A673 (cell line): ENCODE results near the gene BPIFA3. TPM values are rescaled to one million over a fixed set of nuclear protein-coding genes. Genes with fewer than 3 reads are reported as not detected.

ENCODE experiments used
- BruUV-seq: library from RNA; stranded (reverse); fragments of 400-500 nt; replicated peaks from 2 replicates; lab custom pipeline; 2021; lab: Mats Ljungman, UMichigan
- CTCF ChIA-PET: fragments of 300-600 bp; sonication (Branson Sonifier 250); formaldehyde crosslinking; loops from one replicate; lab custom pipeline; 2022; ENCODE audit warnings: antibody characterized with exemption; lab: Charles Lee
- POLR2A ChIA-PET: fragments of 300-600 bp; sonication (Branson Sonifier 250); formaldehyde crosslinking; loops from one replicate; lab custom pipeline; 2022; ENCODE audit warnings: antibody characterized with exemption; ENCODE audit not compliant: low non-redundant PET; lab: Charles Lee
- DNase-seq: peaks from one replicate; pipeline ENCODE4 v3.0.0-alpha.2; 2015; ENCODE audit warnings: low spot score
- H3K27ac ChIP-seq: fragments of 200-600 bp; sonication (generic); 2 replicates; pipeline ENCODE4 v1.5.1; 2016; ENCODE audit warnings: mixed run types, low read depth, mild to moderate bottlenecking, mixed read lengths, antibody characterized with exemption, low read length; ENCODE audit not compliant: poor library complexity, severe bottlenecking
- H3K27me3 ChIP-seq: fragments of 200-600 bp; sonication (generic); replicated peaks from 2 replicates; pipeline ENCODE4 v1.6.1; 2017; ENCODE audit warnings: mixed run types, low read depth, mild to moderate bottlenecking, mixed read lengths, antibody characterized with exemption, low read length; ENCODE audit not compliant: insufficient read depth, poor library complexity
- H3K36me3 ChIP-seq: fragments of 200-600 bp; sonication (generic); 2 replicates; pipeline ENCODE4 v1.6.1; 2016; ENCODE audit warnings: mixed run types, mild to moderate bottlenecking, mixed read lengths, antibody characterized with exemption, low read length; ENCODE audit not compliant: insufficient read depth, poor library complexity, severe bottlenecking
- H3K4me1 ChIP-seq: fragments of 200-600 bp; sonication (generic); 2 replicates; pipeline ENCODE4 v1.6.1; 2017; ENCODE audit warnings: mixed run types, mild to moderate bottlenecking, mixed read lengths, antibody characterized with exemption, low read length; ENCODE audit not compliant: insufficient read depth, poor library complexity, severe bottlenecking
- H3K4me3 ChIP-seq: fragments of 200-600 bp; sonication (generic); 2 replicates; pipeline ENCODE4 v1.5.1; 2016; ENCODE audit warnings: low read depth, mixed run types, mild to moderate bottlenecking, mixed read lengths, low read length; ENCODE audit not compliant: poor library complexity, severe bottlenecking
- H3K9me3 ChIP-seq: fragments of 200-600 bp; sonication (generic); 2 replicates; pipeline ENCODE4 v1.6.1; 2016; ENCODE audit warnings: mixed run types, low read depth, mild to moderate bottlenecking, mixed read lengths, antibody characterized with exemption, low read length; ENCODE audit not compliant: poor library complexity, severe bottlenecking
- CTCF ChIP-seq: fragments of 300-800, 200-600 bp; sonication (generic); conservative IDR thresholded peaks from 2 replicates; pipeline ENCODE4 v1.5.1; 2017; ENCODE audit warnings: low read depth, mild to moderate bottlenecking, antibody characterized with exemption, low read length, moderate library complexity, mixed read lengths
- EZH2 ChIP-seq: fragments of 200-600 bp; sonication (generic); IDR thresholded peaks from 2 replicates; pipeline ENCODE4 v1.6.1; 2017; ENCODE audit warnings: borderline replicate concordance, low read depth, mild to moderate bottlenecking, mixed read lengths, antibody characterized with exemption, low read length; ENCODE audit not compliant: poor library complexity, severe bottlenecking
- intact Hi-C: fragments of 100-400 bp; cut with micrococcal nuclease; formaldehyde crosslinking; loops from one replicate; pipeline ENCODE4 v1.10.0; 2022; ENCODE audit not compliant: unreplicated experiment
- total RNA-seq: library from RNA; stranded (reverse); gene quantifications from 2 replicates; pipeline ENCODE4 v1.2.3, GENCODE V29; 2021

Gene BPIFA3
- total RNA-seq, 1 experiment from 2014 or later: not detected

DNA sequence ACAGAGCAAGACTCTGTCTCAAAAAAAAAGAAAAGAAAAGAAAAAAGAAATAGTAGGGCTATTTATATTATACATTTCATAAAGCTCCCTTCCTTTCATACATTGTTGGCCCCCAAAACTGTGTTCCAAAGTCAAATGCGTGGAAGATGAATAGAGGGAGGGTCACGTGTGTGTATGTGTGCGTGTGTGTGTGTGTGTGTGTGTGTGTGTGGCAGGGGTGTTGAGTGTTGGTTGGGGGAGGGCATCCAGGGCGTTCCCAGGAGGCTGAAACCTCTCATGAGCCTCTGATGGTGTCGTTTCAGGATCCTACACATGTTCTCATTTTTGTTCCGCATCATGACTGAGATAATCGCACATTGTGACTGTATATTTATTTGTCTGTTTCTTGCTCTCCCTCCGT lies 58.1 kb downstream of the BPIFA3 start:
- Histone ChIP-seq H3K9me3 (no peaks in the 10 kb centered on the region), H3K27me3 (peaks cover 75% of the 10 kb centered on the region), H3K27ac (no peak overlapping the region), H3K36me3 (no peaks in the 10 kb centered on the region), H3K4me3 (no peak overlapping the region), H3K4me1 (no peaks in the 10 kb centered on the region)
- TF ChIP-seq CTCF: no peak
- no peak for TF ChIP-seq EZH2
- intact Hi-C loops: no loop called here
- POLR2A ChIA-PET: no interaction called here
- CTCF ChIA-PET: no interaction called here
- no TSS peak for BruUV-seq
- DNase-seq: no peak

- DNase-seq: no peak
- no peaks in the 10 kb centered on the region for H3K36me3 ChIP-seq
- CTCF ChIA-PET: no interaction called here
- H3K27ac ChIP-seq: no peak overlapping the region
- TF ChIP-seq EZH2: no peak
- TF ChIP-seq CTCF: no peak
- intact Hi-C loops: no loop called here
- no peaks in the 10 kb centered on the region for H3K4me1 ChIP-seq
- no peaks in the 10 kb centered on the region for H3K9me3 ChIP-seq
- peaks cover 70% of the 10 kb centered on the region for H3K27me3 ChIP-seq
- BruUV-seq: no TSS peak
- POLR2A ChIA-PET: no interaction called here
- no peak overlapping the region for H3K4me3 ChIP-seq
Observed at GRCh38 chr20:33275871-33276270, 58.7 kb downstream of the BPIFA3 start.

DNA sequence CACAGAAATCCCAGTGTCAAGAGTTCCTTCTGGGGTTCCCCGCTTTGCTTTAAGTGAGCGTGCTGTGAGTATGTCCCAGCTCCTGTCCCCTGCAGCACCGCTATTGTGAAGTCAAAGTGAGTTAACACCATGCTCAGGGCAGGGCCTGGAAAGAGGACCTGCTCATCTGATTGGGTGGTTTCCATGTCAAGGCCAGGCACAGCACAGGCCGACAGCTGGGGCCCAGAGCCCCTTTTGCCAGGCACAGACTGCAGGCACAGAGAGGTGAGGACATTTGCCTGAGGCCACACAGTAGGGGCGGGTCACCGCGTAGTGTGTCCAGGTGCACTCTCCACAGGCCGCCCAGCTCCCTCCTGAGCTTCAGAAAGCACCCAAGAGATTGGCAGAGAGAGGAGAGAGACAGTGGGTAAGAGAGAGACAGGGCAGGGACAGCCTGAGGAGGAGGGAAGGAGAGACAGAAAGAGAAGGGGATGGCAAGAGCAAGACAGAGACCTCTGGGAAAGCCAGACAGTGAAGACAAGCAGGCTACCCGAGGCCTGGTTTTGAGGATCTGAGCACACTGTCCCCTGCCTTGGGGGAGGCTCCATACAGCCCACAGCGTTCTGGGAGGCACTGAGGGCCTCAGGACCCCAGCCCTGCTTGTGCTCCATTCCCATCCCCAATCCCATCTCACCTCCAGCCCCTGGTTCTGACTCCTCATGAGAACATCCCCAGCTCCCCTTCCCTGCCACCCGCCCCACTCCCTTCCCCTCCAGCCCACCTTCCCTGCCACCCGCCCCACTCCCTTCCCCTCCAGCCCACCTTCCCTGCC lies 59.4 kb downstream of the BPIFA3 start:
- H3K4me1 ChIP-seq: no peaks in the 10 kb centered on the region
- no peak overlapping the region for H3K4me3 ChIP-seq
- DNase-seq: no peak
- BruUV-seq: no TSS peak
- no peak for TF ChIP-seq CTCF
- no peak for TF ChIP-seq EZH2
- peaks cover 64% of the 10 kb centered on the region for H3K27me3 ChIP-seq
- H3K36me3 ChIP-seq: no peaks in the 10 kb centered on the region
- no peaks in the 10 kb centered on the region for H3K9me3 ChIP-seq
- no peak overlapping the region for H3K27ac ChIP-seq
- ChIA-PET CTCF (no interaction called here), POLR2A (no interaction called here)
- intact Hi-C loops: no loop called here

Other genes starting within 250 kb of the BPIFA3 start
- not detected in 2 replicates for gene SUN5, start 212.9 kb upstream of the BPIFA3 start, total RNA-seq
- gene BPIFB2, start 209.6 kb upstream of the BPIFA3 start, total RNA-seq: not detected in 2 replicates
- not detected in 2 replicates for gene BPIFB6, start 185.7 kb upstream of the BPIFA3 start, total RNA-seq
- gene BPIFB3, start 163.4 kb upstream of the BPIFA3 start, total RNA-seq: not detected in 2 replicates
- not detected in 2 replicates for gene BPIFB4, start 137.7 kb upstream of the BPIFA3 start, total RNA-seq
- not detected in 2 replicates for gene BPIFA2, start 49.2 kb upstream of the BPIFA3 start, total RNA-seq
- not detected in 2 replicates for gene BPIFA1, start 18.6 kb downstream of the BPIFA3 start, total RNA-seq
- not detected in 2 replicates for gene BPIFB1, start 65.9 kb downstream of the BPIFA3 start, total RNA-seq
- 52.7 and 62.1 TPM in 2 replicates for gene CDK5RAP1, start 184.2 kb downstream of the BPIFA3 start, total RNA-seq
- 4.4 and 7.5 TPM in 2 replicates for gene SNTA1, start 226.4 kb downstream of the BPIFA3 start, total RNA-seq